Measurements from ENCODE around the gene OR2AE1. TPM values are rescaled to one million over a fixed set of nuclear protein-coding genes. Genes with fewer than 3 reads are reported as not detected.

OR2AE1 gene
- total RNA-seq, 1 donor from 2014 or later, result not detected

GRCh38 chr7:99848420-99849216 lies 28.2 kb downstream of the OR2AE1 start:
- Histone ChIP-seq H3K4me3 (ENCODE audit: low read depth, low read length) (no peak overlapping the region), H3K36me3 (ENCODE audit: control insufficient read depth, insufficient read depth, low read length) (no peaks in the 10 kb centered on the region), H3K27me3 (ENCODE audit: control insufficient read depth, insufficient read depth, low read length) (no peaks in the 10 kb centered on the region)
- DNase-seq (ENCODE audit: low read depth), result no peak
- no peak for TF ChIP-seq CTCF (IDR thresholded peaks at IDR 0.05; ENCODE audit: insufficient read depth, low read length, poor library complexity, severe bottlenecking)

GRCh38 chr7:99844328-99844727 lies 32.5 kb downstream of the OR2AE1 start:
- H3K36me3 ChIP-seq (ENCODE audit: control insufficient read depth, insufficient read depth, low read length), result no peaks in the 10 kb centered on the region
- H3K27me3 ChIP-seq (ENCODE audit: control insufficient read depth, insufficient read depth, low read length), result no peaks in the 10 kb centered on the region
- no peak for DNase-seq (ENCODE audit: low read depth)
- no peak for TF ChIP-seq CTCF (IDR thresholded peaks at IDR 0.05; ENCODE audit: insufficient read depth, low read length, poor library complexity, severe bottlenecking)
- H3K4me3 ChIP-seq (ENCODE audit: low read depth, low read length), result no peak overlapping the region

- no peaks in the 10 kb centered on the region for H3K27me3 ChIP-seq (ENCODE audit: control insufficient read depth, insufficient read depth, low read length)
- H3K4me3 ChIP-seq (ENCODE audit: low read depth, low read length), result no peak overlapping the region
- no peaks in the 10 kb centered on the region for H3K36me3 ChIP-seq (ENCODE audit: control insufficient read depth, insufficient read depth, low read length)
- TF ChIP-seq CTCF (IDR thresholded peaks at IDR 0.05; ENCODE audit: insufficient read depth, low read length, poor library complexity, severe bottlenecking), result no peak
- no peak for DNase-seq (ENCODE audit: low read depth)
These were observed 33.0 kb downstream of the OR2AE1 start for GRCh38 chr7:99843808-99844207.

GRCh38 chr7:99842926-99843325 lies 33.9 kb downstream of the OR2AE1 start:
- no peaks in the 10 kb centered on the region for H3K27me3 ChIP-seq (ENCODE audit: control insufficient read depth, insufficient read depth, low read length)
- H3K36me3 ChIP-seq (ENCODE audit: control insufficient read depth, insufficient read depth, low read length), result no peaks in the 10 kb centered on the region
- no peak overlapping the region for H3K4me3 ChIP-seq (ENCODE audit: low read depth, low read length)
- DNase-seq (ENCODE audit: low read depth), result no peak
- TF ChIP-seq CTCF (IDR thresholded peaks at IDR 0.05; ENCODE audit: insufficient read depth, low read length, poor library complexity, severe bottlenecking), result no peak

- H3K4me3 ChIP-seq (ENCODE audit: low read depth, low read length), result no peak overlapping the region
- TF ChIP-seq CTCF (IDR thresholded peaks at IDR 0.05; ENCODE audit: insufficient read depth, low read length, poor library complexity, severe bottlenecking), result no peak
- no peak for DNase-seq (ENCODE audit: low read depth)
- H3K36me3 ChIP-seq (ENCODE audit: control insufficient read depth, insufficient read depth, low read length), result no peaks in the 10 kb centered on the region
- H3K27me3 ChIP-seq (ENCODE audit: control insufficient read depth, insufficient read depth, low read length), result no peaks in the 10 kb centered on the region
These were observed 36.5 kb downstream of the OR2AE1 start for GRCh38 chr7:99840136-99840869.

Data from kidney epithelial cell (primary cell).